SIG-M5 (cell line): ENCODE data around the gene CYSRT1.
"Not testable (repeated sequence)": the region's sequence is repeated elsewhere in the genome, so short reads cannot be mapped to it uniquely, and the experiment has no call there.

ENCODE experiments used
- DNase-seq: peaks from one replicate; lab custom pipeline; 2025; lab: John Stamatoyannopoulos, UW

CYSRT1 gene

DNA sequence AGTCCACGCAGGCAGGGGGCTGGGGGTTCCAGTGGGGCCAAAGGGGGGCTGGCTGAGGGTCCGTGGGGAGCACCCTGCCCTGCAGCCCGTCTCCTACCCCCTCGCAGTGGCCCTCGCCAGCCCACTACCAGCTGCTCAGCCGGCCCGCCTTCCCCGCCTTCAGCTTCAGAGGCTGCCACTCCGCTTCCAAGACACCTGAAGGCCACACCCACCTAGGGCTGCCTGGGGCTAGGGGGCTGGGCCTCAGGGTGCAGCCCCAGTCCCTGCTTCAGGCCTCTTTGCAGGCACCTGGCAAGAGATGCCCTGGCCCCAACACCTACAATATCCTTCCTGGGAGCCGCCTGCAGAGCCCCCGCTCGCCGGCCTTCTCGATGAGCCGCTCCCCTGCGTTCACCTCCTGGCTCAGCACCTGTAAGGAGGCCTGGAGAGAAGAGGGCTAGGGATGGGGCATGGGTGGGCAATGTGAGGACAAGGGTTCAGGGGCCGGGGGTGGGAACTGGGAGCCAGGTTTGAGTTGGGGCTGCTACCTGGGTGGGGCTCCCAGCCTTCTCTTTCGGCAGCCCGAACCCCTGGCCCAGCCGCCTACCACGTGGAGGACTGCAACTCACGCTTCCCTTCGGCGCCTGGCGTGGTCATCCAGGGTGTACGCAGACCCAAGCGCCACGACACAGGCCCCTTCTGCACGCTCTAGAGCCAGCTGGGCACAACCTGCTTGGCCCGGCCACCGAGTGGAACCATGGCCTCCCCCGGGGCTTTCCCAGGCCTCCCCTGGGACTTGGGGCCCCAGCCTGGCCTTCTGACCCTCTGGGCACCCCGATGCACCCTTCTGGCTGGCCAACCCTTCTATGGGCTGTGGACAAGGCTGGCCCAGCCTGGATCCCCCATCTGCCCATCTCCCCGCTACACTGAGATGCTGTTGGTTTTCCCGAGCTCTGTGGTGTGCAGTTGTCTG lies 27.9 kb downstream of the CYSRT1 start:
- no peak for DNase-seq

DNA sequence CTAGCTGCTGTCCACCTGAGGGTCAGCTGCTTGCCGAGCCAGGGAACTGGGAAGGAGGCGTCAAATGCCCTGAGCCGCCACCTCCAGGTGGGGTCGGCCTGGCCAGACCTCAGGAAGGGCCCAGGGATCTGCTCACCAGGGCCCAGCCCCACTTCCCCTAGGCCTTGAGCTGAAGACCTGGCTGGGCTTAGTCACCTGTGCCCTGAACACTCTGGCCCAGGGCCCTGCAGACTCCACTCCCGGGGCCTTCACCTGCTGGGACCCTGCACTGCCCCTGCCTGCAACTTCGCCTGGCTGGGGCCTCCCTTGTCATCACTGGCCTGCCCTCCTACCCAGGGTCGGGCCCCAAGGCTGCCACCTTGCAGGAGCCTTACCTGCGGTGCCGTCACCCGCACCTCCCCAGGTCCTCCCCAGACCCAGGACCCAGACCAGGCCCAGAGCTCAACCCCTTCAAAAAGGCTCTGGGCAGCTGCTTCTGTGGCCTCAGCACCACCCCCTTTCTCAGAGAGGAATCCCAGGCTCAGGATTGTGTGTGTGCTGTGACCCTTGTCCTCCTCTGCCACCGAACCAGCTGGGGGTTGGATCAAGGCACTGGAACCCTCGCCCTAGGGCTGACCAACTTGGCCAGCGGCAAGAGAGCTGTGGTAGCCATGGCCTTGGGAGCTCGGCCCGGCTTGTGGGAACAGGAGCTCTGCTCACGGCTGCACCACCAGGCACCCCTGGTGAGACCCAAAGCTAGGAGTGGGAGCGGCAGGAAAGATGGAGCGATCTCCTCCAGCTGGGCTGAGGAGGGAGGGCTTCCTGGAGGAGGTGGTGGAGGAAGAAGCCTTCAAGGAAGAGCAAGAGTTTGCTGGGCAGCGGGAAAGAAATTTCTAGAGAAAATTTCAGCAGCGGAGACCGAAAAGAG lies 29.0 kb downstream of the CYSRT1 start:
- no peak for DNase-seq

DNA sequence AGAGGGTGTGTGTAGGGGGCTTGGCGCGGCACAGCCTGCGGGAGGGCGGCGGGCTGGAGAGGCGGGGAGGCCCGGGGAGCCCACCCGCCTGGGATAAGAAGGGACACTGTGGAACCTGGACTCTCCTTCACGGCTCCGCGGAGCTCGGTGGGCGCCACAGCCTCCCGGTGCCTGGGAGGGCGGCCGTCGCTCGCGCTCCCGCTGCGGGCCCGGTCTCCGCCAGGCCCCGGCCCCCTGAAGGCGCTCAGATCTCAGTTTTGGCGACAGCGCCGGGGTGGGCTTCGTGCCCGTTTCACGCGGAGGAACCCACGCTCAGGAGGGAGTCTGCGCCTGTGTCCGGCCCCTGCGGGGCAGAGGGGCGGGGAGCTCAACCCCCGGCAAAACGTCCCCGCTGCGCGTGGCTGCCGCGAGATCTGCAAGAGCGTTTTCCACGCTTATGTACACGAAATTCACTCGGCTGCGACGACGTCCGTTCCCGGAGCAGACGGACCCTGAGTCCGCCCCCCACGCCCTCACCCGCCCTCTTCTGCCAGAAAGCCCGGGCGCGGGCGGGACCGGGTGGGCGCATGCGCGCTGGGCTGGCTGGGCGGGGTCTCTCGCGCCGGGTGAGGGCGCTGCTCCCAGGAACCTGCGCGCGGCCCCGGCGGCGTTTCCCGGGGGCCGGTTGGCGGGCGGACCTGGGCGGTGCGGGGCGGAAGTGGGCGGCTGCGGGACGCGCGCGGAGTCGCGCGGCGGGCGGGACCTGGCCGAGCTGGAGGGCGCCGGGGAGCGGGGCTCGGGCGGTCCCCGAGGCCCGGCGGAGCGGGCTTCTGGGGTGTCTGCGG lies 29.9 kb downstream of the CYSRT1 start, which contains the start of gene NELFB:
Gene NELFB, plus strand, starts transcription at position 704 of the 824 bp plus-strand sequence.
- DNase-seq: no peak

DNA sequence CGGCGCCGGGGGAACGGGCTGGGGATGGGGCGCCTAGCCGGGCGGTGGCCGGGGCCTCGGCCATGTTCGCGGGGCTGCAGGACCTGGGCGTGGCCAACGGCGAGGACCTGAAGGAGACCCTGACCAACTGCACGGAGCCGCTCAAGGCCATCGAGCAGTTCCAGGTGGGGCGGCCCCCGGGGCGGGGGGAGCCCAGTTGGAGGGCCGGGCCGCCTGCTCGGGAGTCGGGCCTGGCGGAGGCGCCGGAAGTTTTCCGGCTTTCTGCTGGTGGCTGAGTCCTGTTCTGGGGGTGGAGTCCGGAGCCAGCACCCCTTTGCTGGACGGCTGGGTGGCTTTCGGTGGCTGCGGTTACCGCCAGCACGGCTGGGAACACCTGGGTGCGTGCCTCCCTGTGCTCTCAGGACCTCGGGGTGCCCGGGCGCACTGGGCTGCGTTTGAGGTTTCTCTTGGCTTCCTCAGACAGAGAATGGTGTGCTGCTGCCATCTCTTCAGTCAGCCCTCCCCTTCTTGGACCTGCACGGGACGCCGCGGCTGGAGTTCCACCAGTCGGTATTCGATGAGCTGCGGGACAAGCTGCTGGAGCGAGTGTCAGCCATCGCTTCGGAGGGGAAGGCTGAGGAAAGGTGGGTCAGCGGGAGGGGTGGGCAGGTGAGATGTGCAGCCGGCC lies 30.6 kb downstream of the CYSRT1 start:
- DNase-seq: no peak

DNA sequence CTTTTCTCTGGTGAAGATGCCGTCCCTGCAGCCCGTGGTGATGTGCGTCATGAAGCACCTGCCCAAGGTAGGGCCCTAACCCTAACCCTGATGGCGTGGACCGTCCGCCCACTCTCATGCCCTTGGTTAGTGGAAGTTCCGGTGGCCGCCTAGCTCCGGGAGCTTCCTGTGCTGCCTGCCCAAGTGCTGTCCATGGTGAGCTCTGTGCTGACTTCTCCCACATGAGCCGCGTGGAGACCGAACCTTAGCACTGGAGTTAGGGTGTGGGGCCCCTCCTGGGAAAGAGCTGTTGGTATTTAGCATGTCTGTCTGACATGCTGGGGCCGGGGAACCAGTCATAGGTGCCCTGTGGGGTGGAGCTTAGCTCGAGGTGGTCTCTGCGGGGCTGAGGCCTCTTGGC lies 31.4 kb downstream of the CYSRT1 start:
- no peak for DNase-seq

DNA sequence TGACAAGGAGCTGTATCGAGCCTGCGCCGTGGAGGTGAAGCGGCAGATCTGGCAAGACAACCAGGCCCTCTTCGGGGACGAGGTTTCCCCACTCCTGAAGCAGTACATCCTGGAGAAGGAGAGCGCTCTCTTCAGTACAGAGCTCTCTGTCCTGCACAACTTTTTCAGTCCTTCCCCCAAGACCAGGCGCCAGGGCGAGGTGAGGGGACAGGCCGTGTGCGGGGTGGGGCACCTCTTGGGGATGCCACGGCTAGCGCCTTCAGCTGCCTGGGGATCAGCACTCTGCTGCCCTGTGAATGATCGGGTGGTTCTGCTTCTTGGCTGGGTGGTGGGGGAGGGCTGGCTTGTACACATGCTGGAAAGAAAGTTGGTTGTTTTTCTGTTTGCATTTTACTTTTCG lies 31.9 kb downstream of the CYSRT1 start:
- no peak for DNase-seq

DNA sequence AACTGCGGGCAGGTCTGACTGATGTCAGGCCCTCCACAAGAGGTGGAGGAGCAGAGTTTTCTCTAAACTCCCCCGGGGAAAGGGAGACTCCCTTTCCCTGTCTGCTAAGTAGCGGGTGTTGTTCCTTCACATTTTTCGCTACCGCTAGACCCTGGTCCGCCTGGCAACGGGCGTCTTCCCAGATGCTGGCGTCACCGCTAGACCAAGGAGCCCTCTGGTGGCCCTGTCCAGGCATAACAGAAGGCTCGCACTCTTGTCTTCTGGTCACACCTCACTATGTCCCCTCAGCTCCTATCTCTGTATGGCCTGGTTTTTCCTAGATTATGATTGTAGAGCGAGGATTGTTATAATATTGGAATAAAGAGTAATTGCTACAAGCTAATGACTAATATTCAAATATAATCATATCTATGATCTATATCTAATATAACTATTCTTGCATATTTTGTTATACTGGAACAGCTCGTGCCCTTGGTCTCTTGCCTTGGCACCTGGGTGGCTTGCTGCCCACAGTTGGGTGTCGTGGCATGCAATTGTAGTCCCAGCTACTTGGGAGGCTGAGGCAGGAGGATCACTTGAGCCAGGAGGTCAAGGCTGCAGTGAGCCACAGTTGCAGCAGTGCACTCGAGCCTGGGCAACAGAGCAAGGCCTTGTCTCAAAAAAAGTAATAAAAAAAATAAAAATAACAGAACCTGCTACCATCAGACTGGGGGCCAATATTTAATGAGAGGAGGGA lies 37.4 kb downstream of the CYSRT1 start:
- not testable (repeated sequence) for DNase-seq

DNA sequence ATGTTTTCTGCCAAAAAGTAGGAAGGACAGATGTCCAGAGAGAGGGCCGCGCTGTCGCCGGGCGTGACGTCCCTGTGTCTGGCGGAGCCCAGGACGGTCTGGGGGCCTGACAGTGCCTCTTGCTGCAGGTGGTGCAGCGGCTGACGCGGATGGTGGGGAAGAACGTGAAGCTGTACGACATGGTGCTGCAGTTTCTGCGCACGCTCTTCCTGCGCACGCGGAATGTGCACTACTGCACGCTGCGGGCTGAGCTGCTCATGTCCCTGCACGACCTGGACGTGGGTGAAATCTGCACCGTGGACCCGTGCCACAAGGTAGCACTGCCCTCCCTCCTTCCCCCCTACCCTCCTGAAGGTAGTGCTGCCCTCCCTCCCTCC lies 37.9 kb downstream of the CYSRT1 start:
- no peak for DNase-seq

DNA sequence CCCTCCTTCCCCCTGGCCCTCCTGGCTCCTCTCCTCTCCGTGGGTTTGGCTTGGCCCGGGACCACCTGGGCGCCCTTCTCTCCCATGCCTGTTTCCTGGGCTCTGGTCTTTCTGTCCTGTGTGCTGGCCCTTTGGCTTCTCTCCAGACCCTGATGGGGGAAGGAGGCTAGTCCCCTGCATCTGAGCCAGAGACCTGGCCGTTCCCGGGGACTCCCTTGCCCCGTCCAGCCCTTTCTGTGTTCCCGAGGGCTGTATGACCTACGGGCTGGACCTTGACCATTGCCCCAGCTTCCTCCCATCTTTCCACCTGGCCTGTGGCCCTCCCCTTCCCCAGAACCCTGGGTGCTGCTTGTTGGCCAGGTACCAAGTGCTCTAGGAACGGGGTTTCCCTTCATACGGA lies 38.5 kb downstream of the CYSRT1 start:
- DNase-seq: no peak

DNA sequence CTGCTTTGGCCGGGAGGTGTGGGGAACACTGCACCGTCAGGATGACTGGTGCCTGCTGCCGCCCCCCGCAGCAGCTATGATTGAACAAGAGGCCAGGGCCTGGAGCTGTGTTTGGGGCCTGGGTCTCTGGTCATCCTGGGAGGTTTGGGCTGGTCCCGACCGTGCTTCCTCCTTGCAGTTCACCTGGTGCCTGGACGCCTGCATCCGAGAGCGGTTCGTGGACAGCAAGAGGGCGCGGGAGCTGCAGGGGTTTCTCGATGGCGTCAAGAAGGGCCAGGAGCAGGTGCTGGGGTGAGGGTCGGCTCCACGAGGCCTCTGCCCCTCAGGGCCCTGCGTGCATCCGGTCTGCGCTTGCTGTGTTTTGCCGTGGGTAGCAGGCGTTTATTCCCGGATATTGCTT lies 39.1 kb downstream of the CYSRT1 start:
- no peak for DNase-seq

DNA sequence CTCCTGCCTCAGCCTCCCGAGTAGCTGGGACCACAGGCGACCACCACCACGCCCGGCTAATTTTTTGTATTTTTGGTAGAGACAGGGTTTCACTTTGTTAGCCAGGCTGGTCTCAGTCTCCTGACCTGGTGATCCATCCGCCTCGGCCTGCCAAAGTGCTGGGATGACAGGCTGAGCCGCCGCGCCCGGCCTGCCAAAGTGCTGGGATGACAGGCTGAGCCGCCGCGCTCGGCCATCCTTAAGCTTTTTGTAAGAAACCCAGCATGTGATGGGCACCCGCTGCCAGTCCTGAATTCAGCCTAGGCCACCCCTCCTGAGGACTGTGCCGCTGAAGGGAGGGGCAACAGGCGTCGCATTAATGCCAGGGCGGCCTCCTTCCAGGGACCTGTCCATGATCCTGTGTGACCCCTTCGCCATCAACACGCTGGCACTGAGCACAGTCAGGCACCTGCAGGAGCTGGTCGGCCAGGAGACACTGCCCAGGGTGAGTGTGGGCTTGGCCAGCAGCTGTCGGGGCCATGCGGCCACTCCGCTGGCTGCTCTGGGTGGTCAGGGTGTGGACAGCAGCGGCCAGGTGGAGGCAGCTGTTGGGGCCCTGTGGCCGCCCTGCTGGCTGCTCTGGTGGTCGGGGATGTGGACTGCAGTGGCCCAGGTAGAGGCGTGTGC lies 40.7 kb downstream of the CYSRT1 start:
- no peak for DNase-seq

DNA sequence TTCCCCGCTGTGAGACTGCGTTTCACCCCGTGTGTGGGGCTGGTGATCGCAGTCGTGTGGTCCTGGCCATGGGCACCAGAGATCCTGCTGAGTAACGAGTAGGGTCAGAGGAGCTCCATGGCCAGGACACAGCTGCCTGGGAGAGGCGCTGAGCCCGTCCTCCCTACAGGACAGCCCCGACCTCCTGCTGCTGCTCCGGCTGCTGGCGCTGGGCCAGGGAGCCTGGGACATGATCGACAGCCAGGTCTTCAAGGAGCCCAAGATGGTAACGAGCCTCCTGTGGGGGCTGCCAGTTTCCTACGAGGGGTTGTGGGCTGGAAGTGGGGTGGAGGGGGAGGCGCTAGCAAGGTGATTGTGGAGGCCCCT lies 41.2 kb downstream of the CYSRT1 start:
- DNase-seq: no peak

DNA sequence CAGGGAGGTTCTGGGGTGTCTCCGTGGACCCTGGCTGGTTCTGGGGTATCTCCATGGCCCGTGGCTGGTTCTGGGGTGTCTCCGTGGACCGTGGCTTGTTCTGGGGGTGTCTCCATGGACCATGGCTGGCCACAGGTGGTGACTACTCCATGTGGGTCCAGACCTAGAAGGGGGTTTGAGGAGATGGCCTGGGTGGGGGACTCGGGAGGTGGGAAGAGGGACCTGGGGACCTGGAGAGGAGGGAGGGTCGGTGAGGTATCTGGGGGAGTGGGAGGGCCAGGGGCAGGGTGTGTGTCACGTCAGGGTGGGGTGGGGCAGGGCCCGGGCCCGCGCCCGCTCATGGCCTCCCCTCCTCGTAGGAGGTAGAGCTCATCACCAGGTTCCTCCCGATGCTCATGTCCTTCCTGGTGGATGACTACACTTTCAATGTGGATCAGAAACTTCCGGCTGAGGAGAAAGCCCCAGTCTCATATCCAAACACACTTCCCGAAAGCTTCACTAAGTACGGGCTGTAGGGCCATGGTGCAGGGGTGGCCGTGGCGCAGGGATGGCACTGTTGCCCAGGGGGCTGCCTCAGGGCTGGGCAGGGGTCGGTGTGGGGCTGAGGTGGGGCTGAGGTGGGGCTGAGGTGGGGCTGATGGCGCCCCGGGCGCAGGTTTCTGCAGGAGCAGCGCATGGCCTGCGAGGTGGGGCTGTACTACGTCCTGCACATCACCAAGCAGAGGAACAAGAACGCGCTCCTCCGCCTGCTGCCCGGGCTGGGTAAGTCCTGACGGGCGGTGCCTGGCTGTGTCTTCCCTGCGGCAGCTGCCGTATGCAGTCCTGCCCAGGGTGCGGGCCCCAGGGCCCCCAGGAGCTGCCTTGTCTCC lies 41.8 kb downstream of the CYSRT1 start:
- DNase-seq: no peak

DNA sequence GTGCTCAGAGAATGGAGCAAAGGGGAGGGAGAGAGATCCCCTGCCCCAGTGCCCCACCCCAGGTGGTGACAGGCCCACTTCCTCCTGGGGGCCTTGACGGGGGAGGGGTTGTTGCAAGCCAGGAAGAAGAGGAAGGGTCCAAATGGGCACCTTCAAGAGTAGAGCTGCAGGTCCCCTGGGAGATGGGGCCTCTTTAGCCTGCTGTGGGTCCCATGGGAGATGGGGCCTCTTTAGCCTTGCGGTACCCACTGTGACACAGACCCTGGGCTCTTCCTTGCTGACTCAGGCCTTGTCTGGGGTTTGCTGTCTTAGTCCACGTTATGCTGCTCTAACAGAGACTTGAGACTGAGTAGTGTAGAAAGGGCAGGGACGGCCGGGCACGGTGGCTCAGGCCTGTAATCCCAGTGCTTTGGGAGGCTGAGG lies 43.0 kb downstream of the CYSRT1 start:
- no peak for DNase-seq

DNA sequence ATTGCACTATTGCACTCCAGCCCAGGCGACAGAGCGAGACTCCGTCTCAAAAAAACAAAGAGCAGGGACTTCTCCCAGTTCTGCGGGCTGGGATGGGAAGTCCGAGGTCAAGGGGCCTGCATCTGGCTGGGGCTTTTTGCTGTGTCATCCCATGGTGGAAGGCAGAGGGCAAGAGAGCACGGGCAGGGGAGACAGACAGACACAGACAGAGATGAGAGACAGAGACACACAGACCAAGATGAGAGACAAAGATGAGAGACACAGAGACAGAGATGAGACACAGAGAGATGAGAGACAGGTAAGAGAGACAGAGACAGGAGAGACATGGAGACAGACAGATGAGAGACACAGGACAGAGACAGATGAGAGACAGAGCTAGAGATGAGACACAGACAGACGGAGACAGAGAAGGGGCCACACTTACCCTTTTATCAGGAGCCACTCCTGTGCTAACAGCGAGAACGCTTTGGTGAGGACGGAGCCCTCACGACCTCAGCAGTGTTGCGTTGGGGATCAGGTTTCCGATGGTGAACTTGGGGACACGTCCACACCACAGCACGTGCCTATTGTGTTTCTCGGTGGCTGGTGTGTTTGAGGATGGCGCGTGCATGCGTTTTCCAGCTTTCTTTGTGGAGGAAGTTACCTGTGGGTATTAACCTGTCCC lies 43.7 kb downstream of the CYSRT1 start:
- no peak for DNase-seq

DNA sequence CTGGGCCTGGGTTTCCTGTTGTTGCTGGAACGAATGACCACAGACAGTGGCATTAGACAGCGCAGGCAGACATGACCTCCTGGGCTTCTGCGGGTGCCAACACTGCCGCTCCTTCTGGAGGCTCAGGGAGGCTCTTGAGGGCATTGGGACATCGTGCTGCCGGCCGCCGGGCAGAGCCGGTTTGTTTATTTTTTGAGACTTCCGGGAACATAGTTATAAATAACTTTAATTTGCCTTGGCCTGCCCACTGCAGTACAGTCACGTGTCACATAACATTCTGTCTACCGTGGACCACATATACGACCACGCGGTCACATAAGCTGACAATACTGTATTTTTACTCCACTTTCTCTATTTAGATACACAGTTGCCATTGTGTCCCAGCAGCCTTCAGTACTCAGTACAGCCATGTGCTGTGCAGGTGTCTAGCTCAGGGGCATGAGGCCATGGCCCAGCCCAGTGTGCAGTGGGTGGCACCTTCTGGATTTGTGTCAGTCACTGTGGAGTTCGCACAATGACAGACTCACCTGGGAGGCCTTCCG lies 44.3 kb downstream of the CYSRT1 start:
- DNase-seq: no peak

DNA sequence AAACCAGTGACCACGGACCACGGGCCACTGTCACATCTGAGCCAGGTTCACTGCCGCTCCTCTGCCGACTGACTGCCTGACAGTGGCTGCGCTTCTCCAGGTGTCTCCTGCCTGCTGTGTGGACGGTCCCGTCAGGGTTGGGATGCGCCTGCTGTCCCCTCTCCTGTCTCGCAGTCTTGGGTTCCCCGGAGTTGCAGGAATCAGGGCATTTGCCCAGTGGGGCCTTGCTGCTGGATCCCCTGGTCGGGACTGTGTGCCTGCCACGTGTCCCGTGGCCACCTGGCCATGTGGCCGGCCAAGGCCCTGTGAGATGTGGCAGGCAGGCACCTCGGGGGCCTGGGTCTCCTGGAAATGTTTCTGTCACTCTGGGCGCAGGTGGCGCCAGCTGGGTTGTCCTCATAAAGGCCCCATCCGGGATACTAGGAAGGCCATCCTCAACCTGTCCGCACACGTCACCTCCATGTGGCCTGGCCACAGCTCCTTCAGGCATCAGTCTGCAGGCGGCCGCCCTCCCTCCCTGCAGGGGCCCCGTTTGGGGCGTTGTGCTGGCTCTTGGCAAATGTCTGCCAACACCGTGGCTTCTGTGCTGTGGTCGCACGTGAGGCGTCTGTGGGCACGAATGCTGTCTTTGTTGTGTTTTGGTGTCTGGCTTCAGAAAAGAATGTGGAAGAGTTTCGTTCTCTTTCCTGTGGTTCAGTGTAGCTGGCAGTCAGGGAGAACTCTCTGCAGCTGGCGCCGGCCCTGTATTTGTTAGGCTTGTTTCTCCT lies 46.1 kb downstream of the CYSRT1 start:
- no peak for DNase-seq

DNA sequence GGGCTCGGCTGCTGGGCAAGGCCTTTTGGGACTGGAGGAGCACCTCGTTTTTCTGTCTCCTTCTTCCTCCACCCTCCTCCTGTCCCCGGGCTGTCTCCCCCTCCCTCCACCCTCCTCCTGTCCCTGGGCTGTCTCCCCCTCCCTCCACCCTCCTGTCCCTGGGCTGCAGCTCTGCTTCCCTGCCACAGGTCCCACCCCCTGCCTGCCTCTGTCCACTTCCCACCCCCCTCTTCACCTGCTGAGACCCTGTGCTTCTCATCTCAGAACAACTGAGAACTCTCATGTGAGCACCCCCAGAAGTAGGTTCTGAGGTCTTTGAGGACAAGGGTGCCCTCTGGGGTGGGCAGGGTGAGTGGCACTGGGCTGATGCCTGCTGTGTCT lies 46.7 kb downstream of the CYSRT1 start:
- no peak for DNase-seq
